HL-60 (cell line): ENCODE measurements around the gene STIP1.
"Not testable (repeated sequence)": the region's sequence is repeated elsewhere in the genome, so short reads cannot be mapped to it uniquely, and the experiment has no call there.

Experiments used
- DNase-seq, 2 experiments: peaks; one replicate each; pipeline ENCODE4 v3.0.0-alpha.2; 2010 to 2020; ENCODE audit warnings: low read depth in 1 of 2, low spot score in 1 of 2
- H3K27ac ChIP-seq: fragments of 250-450 bp; sonication (Bioruptor Pico); replicated peaks from 2 replicates; pipeline ENCODE4 v1.5.1; 2020; ENCODE audit warnings: mild to moderate bottlenecking, moderate library complexity
- H3K27me3 ChIP-seq: fragments of 250-450 bp; sonication (Bioruptor Pico); 2 replicates; pipeline ENCODE4 v1.5.1; 2021; ENCODE audit warnings: mild to moderate bottlenecking, moderate library complexity; ENCODE audit not compliant: insufficient read depth, poor library complexity, severe bottlenecking
- H3K4me3 ChIP-seq: replicated peaks from 2 replicates; pipeline ENCODE4 v1.5.1; 2011; ENCODE audit warnings: mild to moderate bottlenecking, control low read depth, low read length; ENCODE audit not compliant: insufficient read depth
- GABPA ChIP-seq: IDR thresholded peaks from 2 replicates; pipeline ENCODE4 v1.6.1; 2012; ENCODE audit warnings: low read depth
- POLR2AphosphoS5 ChIP-seq: IDR thresholded peaks from 2 replicates; pipeline ENCODE4 v1.6.1; 2012; ENCODE audit warnings: low read depth
- SPI1 ChIP-seq: IDR thresholded peaks from 2 replicates; pipeline ENCODE4 v1.6.1; 2012; ENCODE audit warnings: low read depth, mild to moderate bottlenecking, borderline replicate concordance
- TF ChIP-seq, protein P1 (sequence below): IDR thresholded peaks from 2 replicates; pipeline ENCODE4 v1.6.1; 2012; ENCODE audit warnings: low read depth; ENCODE audit not compliant: insufficient replicate concordance
- TF ChIP-seq, protein P2 (sequence below): IDR thresholded peaks from one replicate; pipeline ENCODE4 v1.5.1; 2011; ENCODE audit warnings: low read length, control low read depth, inconsistent platforms; ENCODE audit not compliant: insufficient read depth

Gene STIP1

DNA sequence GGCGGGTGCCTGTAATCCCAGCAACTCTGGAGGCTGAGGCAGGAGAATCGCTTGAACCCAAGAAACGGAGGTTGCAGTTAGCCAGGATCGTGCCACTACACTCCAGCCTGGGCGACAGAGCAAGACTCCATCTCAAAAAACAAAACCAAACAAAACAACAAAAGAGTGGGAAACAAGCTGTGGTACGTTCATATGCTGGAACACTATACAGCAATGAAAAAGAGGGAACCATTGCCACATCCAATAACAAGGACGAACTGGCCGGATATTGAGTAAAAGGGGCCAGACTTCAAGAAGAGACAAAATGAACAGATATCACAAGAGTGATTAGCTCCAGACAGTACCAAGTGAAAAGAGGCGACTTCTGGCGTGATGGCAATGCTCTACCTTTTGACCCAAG is 24.9 kb upstream of the STIP1 start:
- H3K27me3 ChIP-seq = no peaks in the 10 kb centered on the region
- H3K4me3 ChIP-seq = no peak overlapping the region
- TF ChIP-seq SPI1 (no peak), POLR2AphosphoS5 (no peak), GABPA (no peak)
- TF ChIP-seq, protein P1, sequence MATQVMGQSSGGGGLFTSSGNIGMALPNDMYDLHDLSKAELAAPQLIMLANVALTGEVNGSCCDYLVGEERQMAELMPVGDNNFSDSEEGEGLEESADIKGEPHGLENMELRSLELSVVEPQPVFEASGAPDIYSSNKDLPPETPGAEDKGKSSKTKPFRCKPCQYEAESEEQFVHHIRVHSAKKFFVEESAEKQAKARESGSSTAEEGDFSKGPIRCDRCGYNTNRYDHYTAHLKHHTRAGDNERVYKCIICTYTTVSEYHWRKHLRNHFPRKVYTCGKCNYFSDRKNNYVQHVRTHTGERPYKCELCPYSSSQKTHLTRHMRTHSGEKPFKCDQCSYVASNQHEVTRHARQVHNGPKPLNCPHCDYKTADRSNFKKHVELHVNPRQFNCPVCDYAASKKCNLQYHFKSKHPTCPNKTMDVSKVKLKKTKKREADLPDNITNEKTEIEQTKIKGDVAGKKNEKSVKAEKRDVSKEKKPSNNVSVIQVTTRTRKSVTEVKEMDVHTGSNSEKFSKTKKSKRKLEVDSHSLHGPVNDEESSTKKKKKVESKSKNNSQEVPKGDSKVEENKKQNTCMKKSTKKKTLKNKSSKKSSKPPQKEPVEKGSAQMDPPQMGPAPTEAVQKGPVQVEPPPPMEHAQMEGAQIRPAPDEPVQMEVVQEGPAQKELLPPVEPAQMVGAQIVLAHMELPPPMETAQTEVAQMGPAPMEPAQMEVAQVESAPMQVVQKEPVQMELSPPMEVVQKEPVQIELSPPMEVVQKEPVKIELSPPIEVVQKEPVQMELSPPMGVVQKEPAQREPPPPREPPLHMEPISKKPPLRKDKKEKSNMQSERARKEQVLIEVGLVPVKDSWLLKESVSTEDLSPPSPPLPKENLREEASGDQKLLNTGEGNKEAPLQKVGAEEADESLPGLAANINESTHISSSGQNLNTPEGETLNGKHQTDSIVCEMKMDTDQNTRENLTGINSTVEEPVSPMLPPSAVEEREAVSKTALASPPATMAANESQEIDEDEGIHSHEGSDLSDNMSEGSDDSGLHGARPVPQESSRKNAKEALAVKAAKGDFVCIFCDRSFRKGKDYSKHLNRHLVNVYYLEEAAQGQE = no peak
- TF ChIP-seq, protein P2, sequence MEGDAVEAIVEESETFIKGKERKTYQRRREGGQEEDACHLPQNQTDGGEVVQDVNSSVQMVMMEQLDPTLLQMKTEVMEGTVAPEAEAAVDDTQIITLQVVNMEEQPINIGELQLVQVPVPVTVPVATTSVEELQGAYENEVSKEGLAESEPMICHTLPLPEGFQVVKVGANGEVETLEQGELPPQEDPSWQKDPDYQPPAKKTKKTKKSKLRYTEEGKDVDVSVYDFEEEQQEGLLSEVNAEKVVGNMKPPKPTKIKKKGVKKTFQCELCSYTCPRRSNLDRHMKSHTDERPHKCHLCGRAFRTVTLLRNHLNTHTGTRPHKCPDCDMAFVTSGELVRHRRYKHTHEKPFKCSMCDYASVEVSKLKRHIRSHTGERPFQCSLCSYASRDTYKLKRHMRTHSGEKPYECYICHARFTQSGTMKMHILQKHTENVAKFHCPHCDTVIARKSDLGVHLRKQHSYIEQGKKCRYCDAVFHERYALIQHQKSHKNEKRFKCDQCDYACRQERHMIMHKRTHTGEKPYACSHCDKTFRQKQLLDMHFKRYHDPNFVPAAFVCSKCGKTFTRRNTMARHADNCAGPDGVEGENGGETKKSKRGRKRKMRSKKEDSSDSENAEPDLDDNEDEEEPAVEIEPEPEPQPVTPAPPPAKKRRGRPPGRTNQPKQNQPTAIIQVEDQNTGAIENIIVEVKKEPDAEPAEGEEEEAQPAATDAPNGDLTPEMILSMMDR = no peak
- H3K27ac ChIP-seq = no peak overlapping the region
- no peak for DNase-seq

DNA sequence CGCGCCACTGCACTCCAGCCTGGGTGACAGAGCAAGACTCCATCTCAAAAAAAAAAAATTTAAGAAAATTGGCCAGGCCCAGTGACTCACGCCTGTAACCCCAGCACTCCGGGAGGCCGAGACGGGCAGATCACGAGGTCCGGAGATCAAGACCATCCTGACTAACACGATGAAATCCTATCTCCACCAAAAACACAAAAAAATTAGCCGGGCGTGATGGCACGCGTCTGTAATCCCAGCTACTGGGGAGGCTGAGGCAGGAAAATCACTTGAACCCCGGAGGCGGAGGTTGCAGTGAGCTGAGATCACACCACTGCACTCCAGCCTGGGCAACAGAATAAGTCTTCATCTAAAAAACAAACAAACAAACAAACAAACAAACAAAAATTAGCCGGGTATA is 23.2 kb upstream of the STIP1 start:
- H3K27me3 ChIP-seq, H3K4me3 ChIP-seq, DNase-seq, H3K27ac ChIP-seq: not testable (repeated sequence)

DNA sequence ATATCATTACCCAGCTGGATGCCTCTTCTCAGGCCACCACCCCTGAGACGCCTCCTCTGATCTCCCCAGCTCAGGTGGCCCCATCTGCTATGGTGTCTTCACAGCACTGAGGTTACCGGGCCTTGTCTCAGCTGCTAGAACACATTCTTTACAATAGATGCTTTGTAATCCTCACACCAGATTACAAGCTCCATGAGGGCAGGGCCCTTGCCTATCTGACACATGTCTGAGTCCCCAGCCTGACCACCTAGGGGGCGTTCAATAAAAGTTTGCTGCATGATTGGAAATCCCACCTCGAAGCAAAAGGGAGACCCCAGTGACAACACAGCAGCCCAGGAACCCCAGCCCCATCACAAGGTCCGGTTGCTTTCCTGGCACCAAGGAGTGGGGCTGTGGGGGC is 22.0 kb upstream of the STIP1 start:
- TF ChIP-seq, protein P2 = no peak
- DNase-seq = no peak
- no peak overlapping the region for H3K27ac ChIP-seq
- no peaks in the 10 kb centered on the region for H3K27me3 ChIP-seq
- no peak overlapping the region for H3K4me3 ChIP-seq

DNA sequence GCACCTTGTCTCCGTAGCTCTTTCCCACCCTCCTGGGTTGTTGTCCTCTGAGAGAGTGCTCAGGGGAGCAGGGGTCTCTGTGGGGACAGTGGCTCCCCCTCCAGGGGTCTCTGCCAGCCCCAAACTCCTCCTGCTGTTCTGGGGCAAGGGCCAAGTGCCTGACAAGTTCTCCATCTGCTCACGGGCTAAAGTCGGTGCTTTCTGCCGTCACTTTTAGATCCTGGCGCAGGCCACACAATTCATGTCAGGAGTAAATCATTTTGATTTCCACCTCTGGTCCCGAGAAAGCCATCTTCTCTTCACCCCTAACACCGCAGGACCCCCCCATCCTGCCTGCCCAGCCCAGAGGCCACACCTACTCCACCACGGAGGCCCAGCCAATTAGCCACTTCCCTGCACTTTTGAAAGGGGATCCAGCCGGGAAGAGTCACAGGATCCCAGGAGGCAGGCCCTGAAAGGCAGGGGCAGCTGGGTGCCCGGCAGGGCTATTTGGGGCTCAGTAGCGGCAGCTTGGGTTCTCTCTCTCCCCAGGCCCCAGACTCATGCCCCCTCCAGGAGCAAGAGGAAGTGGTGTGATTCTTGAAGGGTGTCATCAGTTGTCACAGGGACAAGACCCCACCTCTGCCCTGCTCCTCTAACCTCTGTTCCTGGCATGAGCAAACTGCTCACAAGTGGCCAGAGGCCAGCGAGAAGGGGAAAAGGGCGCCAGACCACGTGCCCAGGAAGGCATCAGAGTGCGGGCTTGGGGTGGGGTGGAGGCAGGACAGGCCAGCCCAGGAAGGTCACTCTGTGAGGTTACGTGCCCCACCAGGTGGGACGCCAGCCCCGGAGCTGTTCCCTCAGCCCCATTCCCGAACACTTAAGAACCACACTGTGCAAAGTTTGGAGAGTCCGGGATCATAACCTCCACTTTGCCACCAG is 21.3 kb upstream of the STIP1 start:
- Histone ChIP-seq H3K4me3 (peak overlapping the region; percentile 62), H3K27me3 (no peaks in the 10 kb centered on the region), H3K27ac (peak overlapping the region; percentile 79)
- peak; percentile 25 to 46 for DNase-seq
- no peak for TF ChIP-seq GABPA
- TF ChIP-seq SPI1 = peak; percentile 82
- TF ChIP-seq, protein P2 = no peak
- TF ChIP-seq, protein P1 = no peak
